Neuronal stem cell (in vitro differentiated cells): Measurements from ENCODE around the gene STOML1.

Experiments used
- DNase-seq: peaks from one replicate; pipeline ENCODE4 v3.0.0-alpha.2; 2013; ENCODE audit warnings: low spot score
- H2AFZ ChIP-seq: one replicate; pipeline ENCODE4 v1.6.1; 2013; ENCODE audit warnings: mild to moderate bottlenecking, low read length, inconsistent platforms
- H2AK5ac ChIP-seq: 2 replicates; pipeline ENCODE4 v1.6.1; 2013; ENCODE audit warnings: low read depth, mild to moderate bottlenecking, inconsistent platforms, low read length, moderate library complexity, mixed read lengths
- H2BK120ac ChIP-seq: 2 replicates; pipeline ENCODE4 v1.6.1; 2013; ENCODE audit warnings: low read depth, mild to moderate bottlenecking, inconsistent platforms, low read length, moderate library complexity, mixed read lengths
- H2BK12ac ChIP-seq: one replicate; pipeline ENCODE4 v1.6.1; 2013; ENCODE audit warnings: low read length, inconsistent platforms
- H2BK15ac ChIP-seq: 2 replicates; pipeline ENCODE4 v1.6.1; 2013; ENCODE audit warnings: mild to moderate bottlenecking, low read length, inconsistent platforms, mixed read lengths
- H2BK5ac ChIP-seq: one replicate; pipeline ENCODE4 v1.6.1; 2013; ENCODE audit warnings: inconsistent platforms, mild to moderate bottlenecking, low read length, moderate library complexity
- H3K14ac ChIP-seq: one replicate; pipeline ENCODE4 v1.6.1; 2013; ENCODE audit warnings: low read length, inconsistent platforms
- H3K18ac ChIP-seq: 2 replicates; pipeline ENCODE4 v1.6.1; 2013; ENCODE audit warnings: low read length, inconsistent platforms
- H3K23ac ChIP-seq: 2 replicates; pipeline ENCODE4 v1.6.1; 2013; ENCODE audit warnings: low read depth, mild to moderate bottlenecking, mixed read lengths, low read length, inconsistent platforms; ENCODE audit not compliant: poor library complexity
- H3K27ac ChIP-seq: replicated peaks from 3 replicates; pipeline ENCODE4 v1.5.1; 2013; ENCODE audit warnings: low read length, inconsistent platforms
- H3K27me3 ChIP-seq, 3 experiments: 2 replicates each; pipeline ENCODE4 v1.6.1; 2013; ENCODE audit warnings: low read length in 3 of 3, mild to moderate bottlenecking in 2 of 3, inconsistent platforms in 1 of 3, low read depth in 1 of 3, mixed read lengths in 1 of 3, moderate library complexity in 1 of 3; ENCODE audit not compliant: control insufficient read depth in 3 of 3, insufficient read depth in 3 of 3
- H3K36me3 ChIP-seq, 2 donors: replicated peaks in 1 of 2; 2 replicates each; pipeline ENCODE4 v1.6.1; 2013; ENCODE audit warnings: low read length in 2 of 2; ENCODE audit not compliant: control insufficient read depth in 2 of 2, insufficient read depth in 2 of 2
- H3K4ac ChIP-seq: 2 replicates; pipeline ENCODE4 v1.6.1; 2013; ENCODE audit warnings: inconsistent platforms, mild to moderate bottlenecking, low read length, moderate library complexity
- H3K4me1 ChIP-seq, 2 donors: 1 replicate in 1 of 2; 2 replicates in 1 of 2; pipeline ENCODE4 v1.6.1; 2013; ENCODE audit warnings: low read length in 2 of 2, low read depth in 1 of 2; ENCODE audit not compliant: control insufficient read depth in 2 of 2, insufficient read depth in 1 of 2
- H3K4me2 ChIP-seq: one replicate; pipeline ENCODE4 v1.6.1; 2013; ENCODE audit warnings: mild to moderate bottlenecking, low read length, inconsistent platforms; ENCODE audit not compliant: insufficient read depth, poor library complexity, severe bottlenecking
- H3K4me3 ChIP-seq, 2 donors: 2 replicates each; pipeline ENCODE4 v1.5.1; 2013; ENCODE audit warnings: low read length in 2 of 2, mild to moderate bottlenecking in 2 of 2, inconsistent platforms in 1 of 2, moderate library complexity in 1 of 2
- H3K79me1 ChIP-seq: one replicate; pipeline ENCODE4 v1.6.1; 2013; ENCODE audit warnings: low read depth, mild to moderate bottlenecking, inconsistent platforms, low read length, moderate library complexity
- H3K9ac ChIP-seq: one replicate; pipeline ENCODE4 v1.6.1; 2013; ENCODE audit warnings: mild to moderate bottlenecking, low read depth, low read length, inconsistent platforms; ENCODE audit not compliant: poor library complexity
- H3K9me3 ChIP-seq, 2 donors: replicated peaks in 1 of 2; 2 replicates each; pipeline versions ENCODE3 to v1.6.1; 2013; ENCODE audit warnings: low read length in 2 of 2, mild to moderate bottlenecking in 2 of 2, inconsistent platforms in 1 of 2, low read depth in 1 of 2, mixed read lengths in 1 of 2, moderate library complexity in 1 of 2; ENCODE audit not compliant: control insufficient read depth in 2 of 2, insufficient read depth in 1 of 2
- H4K8ac ChIP-seq: one replicate; pipeline ENCODE4 v1.6.1; 2013; ENCODE audit warnings: low read depth, mild to moderate bottlenecking, inconsistent platforms, low read length, moderate library complexity
- H4K91ac ChIP-seq: one replicate; pipeline ENCODE4 v1.6.1; 2013; ENCODE audit warnings: low read length, low read depth, mild to moderate bottlenecking, inconsistent platforms; ENCODE audit not compliant: poor library complexity
- WGBS, 2 donors: extraction: QIAGEN DNeasy Blood & Tissue Kit; methylation state at CpG; one replicate each; pipeline ENCODE4 v1.1.7; 2013; ENCODE audit warnings: missing lambda C conversion rate in 2 of 2, mixed read lengths in 1 of 2; ENCODE audit not compliant: insufficient read length in 2 of 2, insufficient replicate concordance in 1 of 2; ENCODE audit errors: extremely low coverage in 2 of 2; 5-methylcytosine and 5-hydroxymethylcytosine counted together

The STOML1 gene

GRCh38 chr15:73996267-73996666 lies 4.2 kb upstream of the STOML1 start:
- Histone ChIP-seq H3K4ac (no peak overlapping the region), H3K9me3 (no peaks in the 10 kb centered on the region), H3K27me3 (no peaks in the 10 kb centered on the region), H3K23ac (no peak overlapping the region), H2BK15ac (no peak overlapping the region), H4K91ac (no peak overlapping the region), H3K4me1 (peaks cover 10 to 14% of the 10 kb centered on the region in 2 donors), H3K4me2 (no peak overlapping the region), H2BK120ac (no peak overlapping the region), H2AK5ac (no peak overlapping the region), H3K79me1 (peaks cover 15% of the 10 kb centered on the region), H2AFZ (no peak overlapping the region), H4K8ac (no peak overlapping the region), H3K18ac (no peak overlapping the region), H3K36me3 (peaks cover 9 to 35% of the 10 kb centered on the region in 2 donors), H2BK12ac (no peak overlapping the region), H3K4me3 (no peak overlapping the region), H2BK5ac (no peak overlapping the region), H3K14ac (no peak overlapping the region), H3K9ac (no peak overlapping the region), H3K27ac (no peak overlapping the region)
- WGBS, 2 donors: no CpG with 5 or more reads among the region's 2 CpGs
- no peak for DNase-seq

- Histone ChIP-seq H3K23ac (peak overlapping the region; percentile 44), H2BK120ac (no peak overlapping the region), H3K4me1 (peaks cover 10 to 16% of the 10 kb centered on the region in 2 donors), H3K4ac (no peak overlapping the region), H2AK5ac (no peak overlapping the region), H3K9ac (peak overlapping the region; percentile 82), H3K18ac (peak overlapping the region; percentile 72), H2BK5ac (peak overlapping the region; percentile 67), H3K27ac (peak overlapping the region; percentile 30), H3K79me1 (peaks cover 13% of the 10 kb centered on the region), H3K36me3 (peaks cover 9 to 25% of the 10 kb centered on the region in 2 donors), H3K4me3 (peak overlapping the region; percentile 80 to 83), H2AFZ (peak overlapping the region; percentile 94), H3K14ac (peak overlapping the region; percentile 73), H4K8ac (no peak overlapping the region), H2BK12ac (no peak overlapping the region), H3K27me3 (no peaks in the 10 kb centered on the region), H3K4me2 (peak overlapping the region; percentile 68), H4K91ac (no peak overlapping the region), H3K9me3 (no peaks in the 10 kb centered on the region), H2BK15ac (no peak overlapping the region)
- WGBS, 2 donors: no CpG with 5 or more reads among the region's 18 CpGs
- no peak for DNase-seq
Measured at GRCh38 chr15:73994912-73995622, 3.0 kb upstream of the STOML1 start.

- Histone ChIP-seq H3K4me3 (peak within 1 kb of the TSS; percentile 80 to 83), H3K27me3 (no peaks in the 10 kb centered on the region), H4K91ac (no peak within 1 kb of the TSS), H2BK12ac (no peak within 1 kb of the TSS), H3K4me1 (peaks cover 10 to 16% of the 10 kb centered on the region in 2 donors), H2AFZ (peak within 1 kb of the TSS; percentile 94), H3K36me3 (peaks cover 9 to 21% of the 10 kb centered on the region in 2 donors), H3K9me3 (no peaks in the 10 kb centered on the region), H2AK5ac (no peak within 1 kb of the TSS), H2BK120ac (no peak within 1 kb of the TSS), H3K4me2 (peak within 1 kb of the TSS; percentile 68), H3K14ac (peak within 1 kb of the TSS; percentile 73), H2BK5ac (peak within 1 kb of the TSS; percentile 67), H3K4ac (no peak within 1 kb of the TSS), H2BK15ac (no peak within 1 kb of the TSS), H4K8ac (no peak within 1 kb of the TSS), H3K18ac (peak within 1 kb of the TSS; percentile 76), H3K23ac (peak within 1 kb of the TSS; percentile 44), H3K79me1 (peaks cover 13% of the 10 kb centered on the region), H3K9ac (peak within 1 kb of the TSS; percentile 89), H3K27ac (peak within 1 kb of the TSS; percentile 30)
- peak; percentile 87 for DNase-seq
- WGBS, 2 donors: no CpG with 5 or more reads among the region's 27 CpGs
Measured at GRCh38 chr15:73994413-73994883, 2.4 kb upstream of the STOML1 start, which contains the start of gene PML. TSS of gene PML (plus strand) at chr15:73994716. CDS start at chr15:73994813, 97 bp downstream.

- Histone ChIP-seq H4K91ac (no peak overlapping the region), H3K36me3 (peaks cover 3 to 11% of the 10 kb centered on the region in 2 donors), H3K4me3 (peak overlapping the region in 1 of 2 donors; percentile 80), H3K18ac (no peak overlapping the region), H3K4me1 (peaks cover 10 to 16% of the 10 kb centered on the region in 2 donors), H2BK120ac (no peak overlapping the region), H3K9ac (no peak overlapping the region), H3K27ac (no peak overlapping the region), H3K27me3 (no peaks in the 10 kb centered on the region), H4K8ac (no peak overlapping the region), H3K4me2 (peak overlapping the region; percentile 63), H2BK15ac (no peak overlapping the region), H3K4ac (no peak overlapping the region), H3K79me1 (peaks cover 12% of the 10 kb centered on the region), H2AFZ (no peak overlapping the region), H2BK5ac (no peak overlapping the region), H2AK5ac (no peak overlapping the region), H3K14ac (no peak overlapping the region), H3K9me3 (no peaks in the 10 kb centered on the region), H2BK12ac (no peak overlapping the region), H3K23ac (no peak overlapping the region)
- no peak for DNase-seq
- no CpG with 5 or more reads among the region's 10 CpGs for WGBS, 2 donors
Measured at GRCh38 chr15:73993211-73993994, 1.3 kb upstream of the STOML1 start.
